Right lung (tissue), 5 donors: ENCODE results near the gene MSS51. TPM values are rescaled to one million over a fixed set of nuclear protein-coding genes. Genes with fewer than 3 reads are reported as not detected.

Source experiments
- polyA plus RNA-seq, 5 donors: library from polyadenylated mRNA; unstranded; fragments of 120-200 nt; gene quantifications; one replicate each; pipeline versions ENCODE4 v1.2.1 to v1.2.3, GENCODE V29; 2013; ENCODE audit warnings: inconsistent platforms in 1 of 5, low replicate concordance in 1 of 5; ENCODE audit not compliant: insufficient read length in 5 of 5, insufficient read depth in 1 of 5

MSS51 gene
- polyA plus RNA-seq, 5 donors, result 3.8 to 6.0 (median 5.3) TPM

Other genes with a start within 250 kb of the MSS51 start
- 10 to 100 TPM; 28.9 to 35.1 (median 31.6) TPM for gene DNAJC9, start 186.3 kb downstream of the MSS51 start, polyA plus RNA-seq
- gene MRPS16, start 180.9 kb downstream of the MSS51 start, polyA plus RNA-seq, result 10 to 100 TPM; 58.7 to 73.6 (median 62.9) TPM
- 10 to 100 TPM; 10.7 to 20.4 (median 15.8) TPM for gene CFAP70, start 74.7 kb downstream of the MSS51 start, polyA plus RNA-seq
- 10 to 100 TPM; 63.9 to 76.9 (median 71.0) TPM for gene ANXA7, start 19.5 kb downstream of the MSS51 start, polyA plus RNA-seq
- 10 to 100 TPM; 62.8 to 74.8 (median 67.5) TPM for gene PPP3CB, start 62.5 kb upstream of the MSS51 start, polyA plus RNA-seq
- 10 to 100 TPM; 41.6 to 73.0 (median 58.2) TPM for gene USP54, start 157.8 kb upstream of the MSS51 start, polyA plus RNA-seq
- gene MYOZ1, start 207.9 kb upstream of the MSS51 start, polyA plus RNA-seq, result 10 to 100 TPM in 1 of 5 donors, 1 to 10 TPM in 4; 2.1 to 25.1 (median 3.2) TPM
- 1 to 10 TPM in 2 of 5 donors, under 1 TPM in 3; 0.63 to 7.6 (median 0.94) TPM for gene SYNPO2L, start 222.5 kb upstream of the MSS51 start, polyA plus RNA-seq